Mucosa of stomach (tissue), 1 donor: ENCODE measurements around the gene TNNT3.
"Not testable (repeated sequence)": the region's sequence is repeated elsewhere in the genome, so short reads cannot be mapped to it uniquely, and the experiment has no call there.

Source experiments
- H3K27me3 ChIP-seq: one replicate; pipeline ENCODE4 v1.7.0; 2013; ENCODE audit warnings: mild to moderate bottlenecking, low read length; ENCODE audit not compliant: control insufficient read depth, insufficient read depth
- H3K36me3 ChIP-seq: one replicate; pipeline ENCODE4 v1.7.0; 2013; ENCODE audit warnings: low read length; ENCODE audit not compliant: control insufficient read depth, insufficient read depth
- H3K4me1 ChIP-seq: one replicate; pipeline ENCODE4 v1.7.0; 2013; ENCODE audit warnings: mild to moderate bottlenecking, low read length; ENCODE audit not compliant: control insufficient read depth, insufficient read depth
- H3K4me3 ChIP-seq: one replicate; pipeline ENCODE4 v1.7.0; 2013; ENCODE audit warnings: low read length
- H3K9ac ChIP-seq: one replicate; pipeline ENCODE4 v1.7.0; 2013; ENCODE audit warnings: mild to moderate bottlenecking, low read length, moderate library complexity
- H3K9me3 ChIP-seq: one replicate; pipeline ENCODE4 v1.7.0; 2013; ENCODE audit warnings: mild to moderate bottlenecking, low read length, moderate library complexity; ENCODE audit not compliant: control insufficient read depth
- donor health status: Pancreatic carcinoma.

Gene TNNT3

DNA sequence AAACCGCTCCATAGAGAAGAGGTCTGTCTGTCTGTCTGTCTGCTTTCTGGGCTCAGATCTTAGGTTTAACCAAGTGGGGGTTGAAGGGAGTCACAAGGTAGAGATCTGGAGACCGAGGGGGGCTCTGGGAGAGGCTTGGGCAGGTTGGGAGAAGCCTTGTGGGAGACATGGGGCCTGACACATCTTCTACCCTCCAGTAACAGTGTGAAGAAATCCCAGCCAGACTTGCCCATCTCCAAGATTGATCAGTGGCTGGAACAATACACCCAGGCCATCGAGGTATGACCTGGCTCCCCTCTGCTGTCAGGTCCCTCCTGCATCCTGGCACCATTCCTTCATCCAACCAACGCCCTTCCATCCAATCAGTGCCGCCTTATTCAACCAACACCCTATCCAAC is 35.2 kb upstream of the TNNT3 start:
- Histone ChIP-seq H3K9ac (no peak overlapping the region), H3K27me3 (peaks cover 4% of the 10 kb centered on the region), H3K4me3 (no peak overlapping the region), H3K9me3 (no peaks in the 10 kb centered on the region), H3K36me3 (no peaks in the 10 kb centered on the region), H3K4me1 (peaks cover 10% of the 10 kb centered on the region)

DNA sequence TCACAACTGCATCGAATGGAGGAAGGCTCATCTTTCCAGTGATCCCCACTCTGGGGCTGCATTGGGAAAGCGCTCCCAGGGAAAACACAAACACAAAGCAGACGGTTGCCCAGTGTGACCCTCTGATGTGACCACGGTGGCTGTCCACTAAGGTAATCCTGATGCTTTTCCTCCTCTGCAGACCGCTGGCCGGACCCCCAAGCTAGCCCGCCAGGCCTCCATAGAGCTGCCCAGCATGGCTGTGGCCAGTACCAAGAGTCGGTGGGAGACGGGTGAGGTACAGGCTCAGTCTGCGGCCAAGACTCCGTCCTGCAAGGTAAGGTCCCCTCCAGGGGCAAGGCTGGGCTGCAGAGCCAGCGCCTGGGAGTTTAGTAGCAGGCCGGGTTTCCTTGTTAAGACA is 33.0 kb upstream of the TNNT3 start:
- H3K36me3 ChIP-seq, H3K4me1 ChIP-seq: not testable (repeated sequence)

DNA sequence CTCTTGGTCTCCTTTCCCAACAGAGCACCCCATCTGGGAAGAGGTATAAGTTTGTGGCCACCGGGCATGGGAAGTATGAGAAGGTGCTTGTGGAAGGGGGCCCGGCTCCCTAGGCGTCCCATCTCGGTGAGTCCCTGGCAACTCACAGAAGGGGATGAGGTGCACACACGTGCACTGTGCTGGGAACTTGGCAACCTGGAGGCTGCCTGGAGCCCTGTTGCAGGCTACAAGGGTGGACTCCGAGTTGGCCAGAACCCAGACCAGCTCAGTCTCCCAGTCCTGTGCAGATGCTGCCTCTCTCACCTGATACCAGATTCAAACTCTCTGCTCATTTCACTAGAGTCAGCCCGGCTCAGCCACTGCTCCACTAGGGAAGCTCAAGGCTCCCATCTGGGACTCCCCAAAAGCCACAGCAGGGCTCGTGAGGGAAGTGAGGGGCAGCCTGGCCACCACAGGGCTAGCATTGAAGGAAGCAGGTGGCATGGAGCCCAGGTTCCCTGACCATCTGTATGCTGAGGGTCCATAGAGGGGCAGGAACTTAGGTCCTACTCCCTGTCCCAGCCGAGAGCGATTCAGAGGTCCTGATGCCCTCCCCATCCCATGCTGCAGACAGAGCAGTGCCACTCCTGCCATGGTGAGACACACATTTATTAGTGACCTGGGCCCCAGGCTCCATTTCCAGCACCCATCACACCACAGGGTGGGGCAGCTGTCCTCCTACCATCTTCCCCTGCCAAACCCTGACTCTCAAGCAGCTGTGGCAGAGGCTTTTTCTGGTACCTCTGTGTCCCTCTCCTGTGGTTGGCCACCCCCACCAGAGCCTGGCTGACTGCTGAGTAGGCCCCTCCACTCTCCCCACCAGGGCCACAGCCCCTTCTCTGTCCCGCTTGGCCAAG is 31.8 kb upstream of the TNNT3 start:
- Histone ChIP-seq H3K4me1 (peaks cover 5% of the 10 kb centered on the region), H3K27me3 (peaks cover 4% of the 10 kb centered on the region), H3K9ac (no peak overlapping the region), H3K4me3 (no peak overlapping the region), H3K9me3 (no peaks in the 10 kb centered on the region), H3K36me3 (no peaks in the 10 kb centered on the region)

More for the DNA sequence above, 33.0 kb upstream of the TNNT3 start:
- H3K9me3 ChIP-seq, H3K9ac ChIP-seq, H3K4me3 ChIP-seq, H3K27me3 ChIP-seq: not testable (repeated sequence)

DNA sequence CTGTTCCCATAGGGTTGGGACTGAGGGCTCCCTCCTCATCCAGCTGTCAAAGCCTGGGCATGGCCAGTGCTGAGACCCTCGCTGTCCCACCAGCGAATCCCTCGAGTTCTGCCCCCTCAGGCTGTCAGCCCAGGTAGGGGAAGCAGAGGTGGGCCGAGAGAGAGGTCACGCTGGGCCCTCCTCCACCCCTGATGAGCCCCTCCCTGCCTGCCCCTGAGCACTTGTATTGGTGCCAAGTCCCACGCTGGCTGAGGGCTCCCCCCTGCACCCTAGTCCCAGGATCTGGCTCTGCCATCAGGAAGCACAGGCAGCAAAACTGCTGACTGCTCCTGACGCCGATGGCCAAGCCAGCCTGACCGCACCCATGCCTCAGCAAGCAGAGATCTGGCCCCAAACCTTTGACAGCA is 31.2 kb upstream of the TNNT3 start:
- no peak overlapping the region for H3K4me3 ChIP-seq
- H3K4me1 ChIP-seq = peaks cover 5% of the 10 kb centered on the region
- peaks cover 4% of the 10 kb centered on the region for H3K27me3 ChIP-seq
- no peaks in the 10 kb centered on the region for H3K36me3 ChIP-seq
- H3K9ac ChIP-seq = no peak overlapping the region
- H3K9me3 ChIP-seq = no peaks in the 10 kb centered on the region

DNA sequence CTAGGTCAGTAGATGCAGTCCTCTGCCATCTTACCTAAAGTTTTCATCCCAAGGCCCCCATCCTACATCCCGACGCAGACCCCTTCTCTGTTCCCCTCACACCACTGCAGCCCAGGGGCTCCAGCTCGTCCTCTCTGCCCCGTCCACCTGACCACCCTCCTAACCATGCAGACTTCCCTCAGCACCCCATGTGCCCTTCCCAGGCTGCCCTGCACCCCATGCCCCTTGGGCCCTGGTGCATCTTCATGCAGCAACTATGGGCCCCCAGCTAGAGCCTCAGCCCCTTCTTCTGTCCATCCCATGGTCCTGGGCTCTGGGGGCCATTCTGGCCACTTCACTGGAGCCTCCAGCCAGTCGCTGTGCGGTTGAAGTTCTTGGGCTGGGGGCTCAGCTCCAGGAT is 30.7 kb upstream of the TNNT3 start:
- no peaks in the 10 kb centered on the region for H3K9me3 ChIP-seq
- no peaks in the 10 kb centered on the region for H3K36me3 ChIP-seq
- H3K27me3 ChIP-seq = peaks cover 4% of the 10 kb centered on the region
- H3K4me1 ChIP-seq = peaks cover 5% of the 10 kb centered on the region
- no peak overlapping the region for H3K4me3 ChIP-seq
- H3K9ac ChIP-seq = no peak overlapping the region

DNA sequence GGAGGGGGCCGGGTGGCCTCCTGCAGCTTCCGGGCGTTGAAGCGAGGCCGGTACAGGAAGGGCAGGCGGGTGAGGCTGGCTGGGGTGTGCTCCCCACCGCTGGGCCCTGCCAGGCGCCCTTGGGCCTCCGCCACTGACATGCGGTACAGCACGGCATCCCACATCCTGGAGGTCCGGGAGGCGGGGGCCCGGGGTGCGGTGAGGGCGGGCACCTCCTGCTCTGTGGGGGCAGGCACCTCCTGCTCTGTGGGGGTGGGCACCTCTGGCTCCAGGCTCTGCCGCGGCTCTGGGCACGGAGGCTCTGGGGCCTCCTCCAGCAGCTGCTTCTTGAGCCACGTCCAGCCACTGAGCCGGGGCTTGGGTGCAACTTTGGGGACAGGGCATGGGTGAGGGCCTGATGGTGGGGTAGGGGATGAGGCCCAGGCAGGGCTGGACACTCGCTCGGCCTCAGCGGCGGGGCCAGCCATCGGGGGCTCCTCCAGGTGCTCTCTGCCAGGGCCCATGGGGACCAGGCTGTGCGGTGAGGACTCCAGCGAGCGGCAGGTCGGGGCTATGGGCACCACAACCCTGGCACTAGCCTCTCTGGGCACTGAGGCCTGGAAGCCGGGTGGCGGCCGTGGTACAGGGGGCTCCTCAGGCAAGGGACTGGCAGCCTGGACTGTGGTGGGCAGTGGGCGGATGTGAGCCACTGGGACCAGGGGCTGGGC is 30.1 kb upstream of the TNNT3 start:
- H3K36me3 ChIP-seq = no peaks in the 10 kb centered on the region
- peaks cover 4% of the 10 kb centered on the region for H3K27me3 ChIP-seq
- no peak overlapping the region for H3K9ac ChIP-seq

DNA sequence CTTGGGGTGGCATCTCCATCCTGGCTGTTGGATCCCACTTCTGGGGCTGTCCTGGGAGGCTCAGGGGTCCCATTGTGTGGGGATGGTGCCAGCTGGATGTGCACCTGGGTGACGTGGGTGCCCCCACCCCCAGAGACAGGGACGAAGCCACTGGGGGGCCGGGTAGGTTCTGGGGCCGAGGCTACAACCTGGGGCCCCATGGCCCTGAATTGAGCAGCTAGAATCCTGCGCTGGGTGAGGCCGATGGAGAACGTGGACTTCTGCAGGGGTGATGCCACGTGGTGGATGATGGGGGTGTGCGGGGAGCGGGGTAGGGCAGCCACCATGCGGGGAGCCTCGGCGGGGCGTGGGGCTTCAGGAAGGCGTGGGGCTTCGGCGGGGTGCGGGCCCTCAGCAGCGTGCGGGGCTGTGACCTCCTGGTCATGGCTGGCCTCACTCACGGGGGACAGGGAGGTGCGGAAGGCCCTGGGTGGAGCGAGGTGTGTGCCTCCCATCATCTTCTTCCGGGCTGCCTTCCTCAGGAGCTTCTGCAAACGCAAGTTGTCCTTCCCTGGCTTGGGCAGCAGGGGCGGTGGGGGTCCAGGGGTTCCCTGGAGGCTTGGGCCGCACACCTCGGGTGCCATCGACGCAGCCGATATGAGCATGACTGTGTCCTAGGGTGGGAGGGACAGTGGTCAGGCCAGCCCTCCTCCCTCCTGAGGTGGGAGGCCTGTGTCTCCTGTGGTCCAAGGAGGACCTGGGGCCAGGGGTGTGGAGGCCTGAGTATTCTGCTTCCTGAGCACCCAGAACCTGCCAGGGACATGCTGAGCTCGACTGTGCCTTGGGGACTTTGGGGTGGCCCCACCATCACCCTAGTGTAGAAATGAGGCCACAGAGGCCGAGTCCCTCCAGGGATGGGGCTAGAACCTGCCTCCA is 29.3 kb upstream of the TNNT3 start:
- H3K36me3 ChIP-seq = no peaks in the 10 kb centered on the region
- no peak overlapping the region for H3K9ac ChIP-seq
- peaks cover 4% of the 10 kb centered on the region for H3K27me3 ChIP-seq
- no peaks in the 10 kb centered on the region for H3K9me3 ChIP-seq
- H3K4me1 ChIP-seq = peaks cover 5% of the 10 kb centered on the region
- H3K4me3 ChIP-seq = no peak overlapping the region

More for the DNA sequence above, 30.1 kb upstream of the TNNT3 start:
- Histone ChIP-seq H3K4me1 (peaks cover 5% of the 10 kb centered on the region), H3K4me3 (no peak overlapping the region), H3K9me3 (no peaks in the 10 kb centered on the region)

DNA sequence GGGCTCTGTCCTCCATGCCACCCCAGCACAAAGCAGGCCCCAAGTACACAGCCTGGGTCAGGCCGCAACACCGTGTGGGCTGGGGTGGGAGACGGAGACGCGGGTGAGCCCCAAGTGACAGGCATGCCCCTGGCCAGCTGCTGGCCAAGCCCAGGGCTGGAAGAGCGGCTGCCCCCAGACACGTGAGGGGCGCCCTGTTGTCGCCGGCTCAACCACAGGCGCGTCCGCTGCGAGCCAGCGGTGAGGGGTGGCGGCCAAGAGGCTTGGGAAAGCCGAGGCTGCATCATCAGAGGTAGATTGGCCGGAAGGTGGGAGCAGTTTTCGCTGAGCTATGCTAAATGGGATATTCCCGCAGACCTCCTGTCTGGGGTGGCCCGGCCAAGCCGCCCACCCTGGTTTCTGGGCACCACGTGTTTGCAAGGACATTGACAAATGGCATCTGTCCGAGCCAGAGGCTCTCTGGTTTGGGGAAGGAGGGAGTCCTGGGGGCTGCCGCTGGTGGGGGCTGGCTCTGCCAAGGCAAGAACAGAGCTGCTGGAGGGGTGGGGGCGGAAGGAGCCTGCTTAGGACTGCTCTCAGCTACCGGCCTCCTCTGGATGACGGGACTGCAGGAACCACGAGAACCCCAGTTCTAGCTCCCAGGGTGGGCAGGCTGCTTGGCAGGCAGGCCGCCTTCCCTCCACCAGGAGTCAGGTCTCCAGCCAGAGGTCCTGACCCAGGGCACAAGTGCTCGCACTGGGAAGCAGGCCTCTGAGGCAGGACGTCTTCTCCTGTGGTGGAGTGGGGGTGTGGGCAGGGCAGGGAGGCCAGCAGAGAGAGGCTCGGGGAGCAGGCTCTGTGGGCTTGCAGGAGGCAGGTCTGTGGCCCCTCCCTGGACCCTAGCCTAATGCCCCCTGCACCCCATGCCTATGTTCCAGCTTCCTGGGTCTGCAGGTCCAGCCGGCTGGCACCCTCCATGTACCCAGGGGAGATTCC is 28.4 kb upstream of the TNNT3 start:
- Histone ChIP-seq H3K27me3 (peaks cover 4% of the 10 kb centered on the region), H3K36me3 (no peaks in the 10 kb centered on the region), H3K9me3 (no peaks in the 10 kb centered on the region), H3K4me1 (peaks cover 5% of the 10 kb centered on the region), H3K4me3 (no peak overlapping the region), H3K9ac (no peak overlapping the region)

DNA sequence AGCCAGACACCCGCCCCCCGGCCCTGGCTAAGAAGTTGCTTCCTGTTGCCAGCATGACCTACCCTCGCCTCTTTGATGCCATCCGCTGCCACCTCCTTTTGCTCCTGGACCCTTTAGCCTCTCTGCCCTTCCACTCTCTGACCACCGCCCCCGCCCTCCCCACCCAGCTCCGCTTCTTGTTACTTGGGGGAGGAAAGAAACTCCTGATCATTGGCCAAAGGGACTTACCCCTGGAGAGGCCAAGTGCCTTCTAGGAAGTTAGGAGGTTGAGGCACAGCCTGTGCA is 27.7 kb upstream of the TNNT3 start, which contains the start of gene PRR33:
Gene PRR33, minus strand, starts transcription at position 65 of the 285 bp plus-strand sequence. CDS start 1,311 bp downstream, outside the sequence.
- Histone ChIP-seq H3K9me3 (no peaks in the 10 kb centered on the region), H3K4me3 (no peak within 1 kb of the TSS), H3K27me3 (peaks cover 4% of the 10 kb centered on the region), H3K9ac (no peak within 1 kb of the TSS), H3K36me3 (no peaks in the 10 kb centered on the region), H3K4me1 (peaks cover 5% of the 10 kb centered on the region)

DNA sequence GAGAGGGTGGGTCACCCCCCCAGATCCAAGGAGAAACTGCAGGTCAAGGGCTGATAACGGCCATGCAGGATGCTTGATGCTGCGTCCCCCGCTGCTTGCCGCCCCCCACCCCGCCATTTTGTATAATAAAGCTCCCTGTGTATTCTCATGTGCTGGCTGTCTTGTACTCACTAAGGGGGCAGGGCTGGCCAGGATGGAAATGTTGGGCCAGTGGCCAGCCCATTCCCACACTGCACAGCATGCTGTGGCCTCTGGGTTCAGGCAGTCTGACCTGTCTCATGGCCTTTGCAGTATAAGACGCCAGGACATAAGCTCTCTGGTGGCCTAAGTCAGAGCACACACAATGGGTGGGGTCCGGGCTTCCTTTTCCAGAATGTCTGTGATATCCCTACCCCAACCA is 27.4 kb upstream of the TNNT3 start:
- Histone ChIP-seq H3K9me3 (no peaks in the 10 kb centered on the region), H3K9ac (no peak overlapping the region), H3K4me1 (peaks cover 5% of the 10 kb centered on the region), H3K4me3 (no peak overlapping the region), H3K27me3 (peaks cover 4% of the 10 kb centered on the region), H3K36me3 (no peaks in the 10 kb centered on the region)

DNA sequence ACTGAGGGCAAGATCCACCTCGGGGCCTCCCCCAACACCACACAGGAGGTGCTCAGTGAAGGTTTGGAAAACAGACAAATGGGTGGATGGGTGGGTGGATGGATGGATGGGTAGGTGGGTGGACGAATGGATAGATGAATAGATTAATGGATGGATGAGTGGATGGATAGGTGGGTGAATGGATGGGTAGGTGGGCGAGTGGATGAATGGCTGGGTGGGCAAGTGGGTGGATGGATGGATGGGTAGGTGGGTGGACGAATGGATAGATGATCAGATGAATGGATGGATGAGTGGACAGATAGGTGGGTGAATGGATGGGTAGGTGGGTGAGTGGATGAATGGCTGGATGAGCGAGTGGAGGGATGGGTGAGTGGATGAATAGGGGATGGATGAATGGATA is 26.9 kb upstream of the TNNT3 start:
- no peak overlapping the region for H3K9ac ChIP-seq
- peaks cover 2% of the 10 kb centered on the region for H3K27me3 ChIP-seq
- H3K36me3 ChIP-seq = no peaks in the 10 kb centered on the region
- peaks cover 5% of the 10 kb centered on the region for H3K4me1 ChIP-seq
- no peak overlapping the region for H3K4me3 ChIP-seq
- no peaks in the 10 kb centered on the region for H3K9me3 ChIP-seq
